GM13977 (cell line): ENCODE data around the gene SLC6A5.

ENCODE experiments used
- DNase-seq: peaks from one replicate; pipeline ENCODE4 v3.0.0; 2012; ENCODE audit warnings: low spot score
- CTCF ChIP-seq: IDR thresholded peaks from 2 replicates; pipeline ENCODE4 v1.5.1; 2012; ENCODE audit warnings: mild to moderate bottlenecking, control low read depth; ENCODE audit not compliant: insufficient read depth; ENCODE audit errors: extremely low read depth, missing control alignments
- in situ Hi-C: fragments of 300-500 bp; cut with MboI; formaldehyde crosslinking; loops from one replicate; pipeline ENCODE4 v1.12.0; 2022; ENCODE audit warnings: low sequenced_read_pairs, low pct_unique_long_range_greater_than_20kb, mixed read lengths, inconsistent platforms; ENCODE audit not compliant: unreplicated experiment

Gene SLC6A5

GRCh38 chr11:20669820-20670684, 70.6 kb downstream of the SLC6A5 start:
- in situ Hi-C loops = loop anchor here (25.0 kb wide), 1 partner anchor 842 kb away; no protein-coding TSS in a partner anchor
- no peak for TF ChIP-seq CTCF
- no peak for DNase-seq

DNA sequence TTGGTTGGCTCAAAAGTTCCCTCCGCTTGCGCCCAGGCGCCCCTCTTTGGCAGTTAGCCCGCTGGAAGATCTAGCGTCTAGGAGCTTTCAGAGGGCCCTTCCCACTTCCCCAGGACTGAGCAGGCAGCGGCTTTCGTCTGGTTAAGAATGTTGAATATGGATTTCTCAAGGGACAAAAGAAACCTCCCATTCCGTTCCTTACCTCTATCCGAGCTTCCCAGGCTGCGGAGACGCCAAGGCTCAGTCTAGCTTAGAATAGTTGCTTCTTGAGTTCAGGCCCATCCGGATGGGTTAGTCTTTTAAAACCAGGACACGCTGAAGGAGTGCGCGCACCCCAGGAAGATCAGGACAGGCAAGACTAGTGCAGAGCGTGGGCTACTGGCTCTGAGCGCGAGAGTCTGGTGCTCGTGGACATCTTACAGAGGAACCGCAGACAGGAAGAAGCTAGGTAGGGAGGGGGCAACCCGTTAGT, 71.6 kb downstream of the SLC6A5 start:
- in situ Hi-C loops = loop anchor here (25.0 kb wide), 1 partner anchor 841 kb away; no protein-coding TSS in a partner anchor
- DNase-seq = no peak
- TF ChIP-seq CTCF = no peak

DNA sequence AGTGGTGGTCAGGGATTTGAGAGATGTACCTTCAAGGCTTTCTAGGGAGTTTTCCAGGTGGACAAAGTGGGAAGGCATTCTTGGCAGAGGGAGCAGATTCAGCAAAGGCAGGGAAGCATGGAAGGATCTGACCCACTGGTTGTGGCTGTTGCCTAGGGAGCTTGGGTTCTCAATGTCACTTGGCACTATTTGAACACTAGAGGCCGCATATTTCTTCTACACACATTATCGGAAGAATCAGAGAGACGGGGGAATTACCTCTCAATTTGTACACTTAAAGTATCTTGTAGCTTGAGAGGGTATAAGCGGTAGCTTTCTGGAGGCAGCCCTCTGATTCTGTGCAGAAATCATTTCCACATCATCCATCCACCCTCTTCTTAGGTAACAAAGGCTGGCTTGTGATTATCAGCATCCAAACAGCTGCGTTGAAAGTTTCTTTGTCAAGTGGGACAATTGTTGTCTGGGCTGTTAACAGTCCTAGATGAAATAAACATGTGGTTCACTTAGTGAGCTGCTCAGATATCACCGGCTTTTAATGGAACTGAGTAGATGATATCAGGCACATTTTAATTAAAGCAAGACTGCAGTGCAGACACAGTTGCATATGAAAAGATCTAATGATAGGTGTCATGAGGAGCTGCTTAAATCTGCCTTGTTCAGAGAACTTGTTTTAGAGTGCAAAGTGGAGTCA, 72.6 kb downstream of the SLC6A5 start:
- in situ Hi-C loops = loop anchor here (25.0 kb wide), 1 partner anchor 840 kb away; no protein-coding TSS in a partner anchor
- DNase-seq = peak; percentile 52
- TF ChIP-seq CTCF = peak; percentile 29

GRCh38 chr11:20672575-20672974, 73.2 kb downstream of the SLC6A5 start:
- peak; percentile 45 for TF ChIP-seq CTCF
- in situ Hi-C loops = loop anchor here (25.0 kb wide), 1 partner anchor 840 kb away; no protein-coding TSS in a partner anchor
- DNase-seq = no peak

- in situ Hi-C loops = no loop called here
- DNase-seq = no peak
- no peak for TF ChIP-seq CTCF
Measured at GRCh38 chr11:20676658-20677057, 77.2 kb downstream of the SLC6A5 start.

DNA sequence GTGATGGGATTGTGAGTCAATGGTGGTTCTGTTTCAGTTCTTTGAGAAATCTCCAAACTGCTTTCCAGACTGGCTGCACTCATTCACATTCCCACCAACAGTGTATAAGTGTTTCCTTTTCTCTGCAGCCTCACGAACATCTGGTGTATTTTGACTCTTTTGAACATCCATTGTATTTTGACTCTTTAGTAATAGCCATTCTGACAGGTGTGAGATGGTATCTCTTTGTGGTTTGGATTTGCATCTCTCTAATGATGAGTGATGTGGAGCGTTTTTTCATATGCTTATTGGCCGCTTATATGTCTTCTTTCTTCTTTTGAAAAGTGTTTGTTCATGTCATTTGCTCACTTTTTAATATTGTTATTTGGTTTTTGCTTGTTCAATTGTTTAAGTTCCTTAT, 89.4 kb downstream of the SLC6A5 start:
- no peak for TF ChIP-seq CTCF
- DNase-seq = no peak
- in situ Hi-C loops = no loop called here
